Measurements from ENCODE around the gene ADGRD1. TPM values are rescaled to one million over a fixed set of nuclear protein-coding genes. Genes with fewer than 3 reads are reported as not detected.
A peak's percentile ranks its signal among the peaks of the same experiment; 100 is the strongest.

The ADGRD1 gene
- total RNA-seq, 1 experiment from 2014 or later: 0.97 TPM

DNA sequence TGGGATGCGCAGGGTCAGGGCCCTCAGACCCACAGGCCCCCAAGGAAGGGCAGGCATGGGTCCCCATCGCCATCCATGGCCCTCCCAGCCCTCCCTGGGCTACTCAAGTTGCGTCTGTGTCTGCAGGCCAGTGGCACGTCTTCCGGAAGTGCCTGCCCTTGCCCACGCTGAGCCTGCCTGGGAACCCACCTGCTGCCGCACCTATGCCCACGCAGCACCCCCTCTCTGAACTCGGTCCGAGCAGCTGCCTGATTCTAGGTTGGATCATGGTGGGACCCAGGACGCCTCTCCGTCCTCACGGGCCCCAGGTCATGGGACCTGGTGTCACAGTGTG lies 182.8 kb downstream of the ADGRD1 start:
- H3K27me3 ChIP-seq (ENCODE audit: control insufficient read depth, insufficient read depth, low read length): no peaks in the 10 kb centered on the region
- no peaks in the 10 kb centered on the region for H3K36me3 ChIP-seq (replicated peaks; ENCODE audit: control insufficient read depth, insufficient read depth, low read length)
- no peak overlapping the region for H3K4me3 ChIP-seq (ENCODE audit: insufficient read depth, low read depth, low read length)
- no peak for DNase-seq

DNA sequence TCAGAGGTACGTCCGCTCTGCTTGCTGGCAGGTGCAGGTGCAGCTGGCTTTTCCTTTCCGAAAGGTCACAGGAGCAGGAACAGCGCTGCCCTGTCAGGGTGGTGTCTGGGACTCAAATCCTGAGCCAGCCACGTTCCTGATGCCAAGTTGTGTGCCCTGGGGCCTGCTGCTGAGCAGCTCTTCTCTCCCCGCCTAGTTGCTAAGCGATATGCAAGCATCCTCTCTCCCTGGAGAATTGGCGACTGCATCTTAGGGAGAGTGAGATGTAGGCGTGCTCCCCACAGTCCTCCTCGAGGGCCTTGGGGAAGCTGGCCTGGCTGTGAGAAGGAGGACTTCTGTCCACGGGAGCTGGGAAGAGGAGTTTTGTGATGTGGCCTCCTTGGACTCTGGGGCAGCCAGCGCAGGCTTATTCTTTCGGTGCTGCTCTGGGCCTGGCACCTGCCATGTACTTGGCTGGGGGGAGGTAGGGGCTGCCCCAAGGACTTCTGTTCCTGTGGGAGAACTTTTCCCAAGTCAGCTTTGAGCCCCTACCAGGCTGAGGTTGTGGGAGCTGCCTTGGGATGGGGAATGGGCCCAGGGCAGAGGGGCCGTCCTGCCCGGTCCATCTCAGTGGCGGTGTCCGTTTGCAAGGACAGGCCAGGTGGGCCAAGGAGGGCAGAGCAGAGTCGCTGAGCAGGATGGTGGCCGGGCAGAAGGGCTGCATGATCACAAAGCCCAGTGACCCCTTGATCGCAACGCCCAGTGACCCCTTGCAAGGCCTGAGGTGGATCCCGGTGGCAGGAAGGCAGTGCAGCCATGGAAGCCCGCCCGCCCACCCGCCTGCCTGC lies 183.5 kb downstream of the ADGRD1 start:
- no peak overlapping the region for H3K4me3 ChIP-seq (ENCODE audit: insufficient read depth, low read depth, low read length)
- no peaks in the 10 kb centered on the region for H3K36me3 ChIP-seq (replicated peaks; ENCODE audit: control insufficient read depth, insufficient read depth, low read length)
- DNase-seq: no peak
- no peaks in the 10 kb centered on the region for H3K27me3 ChIP-seq (ENCODE audit: control insufficient read depth, insufficient read depth, low read length)

DNA sequence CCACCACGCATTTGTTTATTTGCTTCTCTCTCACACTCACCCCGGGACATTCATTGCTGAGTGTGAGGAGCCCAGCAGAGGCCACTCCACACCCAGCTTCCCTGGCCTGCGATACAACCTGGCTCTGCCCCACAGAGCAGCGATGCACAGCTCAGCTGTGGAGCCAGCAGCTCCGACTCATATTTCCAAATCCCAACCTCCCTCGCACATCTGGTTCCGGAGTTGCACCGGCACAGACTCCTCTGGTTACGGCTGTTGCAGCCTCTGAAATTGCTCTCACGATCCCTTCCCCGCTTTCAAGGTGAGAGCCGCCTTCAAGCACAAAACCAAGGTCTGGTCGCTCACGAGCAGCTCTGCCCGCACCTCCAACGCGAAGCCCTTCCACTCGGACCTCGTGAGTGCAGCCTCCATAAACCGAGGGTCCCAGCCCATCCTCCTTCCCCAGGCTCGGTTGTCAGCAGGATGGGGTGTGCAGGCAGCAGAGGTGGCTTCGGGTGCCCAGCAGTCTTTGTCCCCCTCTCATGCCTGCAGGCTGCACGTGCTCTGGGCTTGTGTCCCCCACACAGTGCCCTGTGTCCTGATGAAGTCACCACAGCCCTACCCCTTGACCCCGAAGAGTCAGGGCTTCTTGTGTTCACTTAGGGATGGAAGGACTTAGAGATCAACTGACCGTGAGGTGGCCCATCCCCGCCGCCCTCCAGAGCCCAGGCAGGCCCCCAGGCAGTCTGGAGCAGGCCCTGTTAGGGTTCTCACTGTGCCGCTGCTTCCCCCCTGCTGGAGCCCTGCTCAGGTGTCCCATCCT lies 184.3 kb downstream of the ADGRD1 start:
- no peaks in the 10 kb centered on the region for H3K27me3 ChIP-seq (ENCODE audit: control insufficient read depth, insufficient read depth, low read length)
- H3K36me3 ChIP-seq (replicated peaks; ENCODE audit: control insufficient read depth, insufficient read depth, low read length): no peaks in the 10 kb centered on the region
- no peak overlapping the region for H3K4me3 ChIP-seq (ENCODE audit: insufficient read depth, low read depth, low read length)
- DNase-seq: peak; percentile 69

DNA sequence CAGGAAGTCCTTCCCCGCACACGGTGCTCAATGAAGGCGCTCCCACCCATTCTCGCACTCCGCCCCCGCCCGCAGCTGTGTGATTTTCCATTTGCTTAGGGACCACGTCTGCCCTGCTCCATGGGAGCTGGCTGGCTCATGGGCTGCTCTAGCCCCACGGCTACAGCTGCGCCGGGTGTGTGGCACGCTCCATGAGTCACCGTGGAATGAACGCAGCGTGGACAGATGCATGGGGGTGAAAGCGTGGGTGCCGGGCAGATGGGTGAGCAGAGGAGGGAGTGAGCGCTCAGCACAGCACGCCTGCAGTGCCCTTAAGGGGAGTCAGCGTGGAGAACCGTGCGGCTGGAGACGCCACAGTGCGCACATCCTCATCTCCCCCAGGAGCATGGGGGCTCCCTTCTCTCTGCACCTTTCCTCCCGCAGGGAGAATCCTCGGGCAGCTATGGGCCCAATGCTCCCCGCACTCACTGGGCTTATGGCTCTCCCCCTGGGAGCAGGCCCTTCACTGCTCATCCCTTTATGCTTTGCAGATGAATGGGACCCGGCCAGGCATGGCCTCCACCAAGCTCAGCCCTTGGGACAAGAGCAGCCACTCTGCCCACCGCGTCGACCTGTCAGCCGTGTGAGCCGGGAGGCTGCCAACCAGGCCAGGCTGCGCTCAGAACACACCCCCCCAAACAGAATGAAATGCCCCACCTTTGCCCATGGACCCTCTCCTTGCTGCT lies 185.1 kb downstream of the ADGRD1 start:
- H3K27me3 ChIP-seq (ENCODE audit: control insufficient read depth, insufficient read depth, low read length): no peaks in the 10 kb centered on the region
- no peak overlapping the region for H3K4me3 ChIP-seq (ENCODE audit: insufficient read depth, low read depth, low read length)
- no peaks in the 10 kb centered on the region for H3K36me3 ChIP-seq (replicated peaks; ENCODE audit: control insufficient read depth, insufficient read depth, low read length)
- DNase-seq: no peak

DNA sequence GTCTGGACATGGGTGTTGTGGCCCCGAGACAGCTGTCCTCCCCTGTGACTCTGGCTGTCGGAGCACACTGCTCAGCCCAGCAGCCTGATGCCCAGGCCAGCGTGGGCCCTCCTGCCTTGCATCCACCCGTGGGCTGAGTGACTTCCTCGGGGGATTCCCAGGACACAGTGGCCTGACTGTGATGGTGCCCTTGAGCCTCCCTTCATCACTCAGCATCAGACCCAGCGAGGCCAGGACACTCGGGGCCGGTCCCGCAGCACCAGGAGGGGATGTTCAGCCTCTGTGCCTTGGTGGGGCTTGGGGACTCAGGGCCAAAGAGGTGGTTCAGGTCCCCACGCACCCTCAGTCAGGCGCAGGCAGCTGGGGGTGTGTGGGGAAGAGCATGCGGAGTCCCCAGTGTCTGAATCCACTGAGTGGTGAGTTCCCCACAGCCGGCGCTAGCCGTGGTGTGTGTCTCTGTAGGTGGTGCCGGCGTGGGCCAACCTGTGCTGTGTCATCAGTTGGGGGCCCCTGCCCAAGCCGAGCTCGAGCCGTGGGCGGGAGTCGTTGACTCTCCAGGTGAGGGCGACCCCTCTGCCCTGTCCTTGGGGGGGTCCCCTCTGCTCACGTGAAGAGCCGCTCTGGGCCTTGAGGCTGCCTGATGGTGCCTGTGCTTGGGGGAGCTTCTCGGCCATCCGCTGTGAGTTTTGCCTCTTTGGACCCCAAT lies 185.8 kb downstream of the ADGRD1 start:
- Histone ChIP-seq H3K36me3 (replicated peaks; ENCODE audit: control insufficient read depth, insufficient read depth, low read length) (no peaks in the 10 kb centered on the region), H3K27me3 (ENCODE audit: control insufficient read depth, insufficient read depth, low read length) (no peaks in the 10 kb centered on the region), H3K4me3 (ENCODE audit: insufficient read depth, low read depth, low read length) (no peak overlapping the region)
- no peak for DNase-seq

DNA sequence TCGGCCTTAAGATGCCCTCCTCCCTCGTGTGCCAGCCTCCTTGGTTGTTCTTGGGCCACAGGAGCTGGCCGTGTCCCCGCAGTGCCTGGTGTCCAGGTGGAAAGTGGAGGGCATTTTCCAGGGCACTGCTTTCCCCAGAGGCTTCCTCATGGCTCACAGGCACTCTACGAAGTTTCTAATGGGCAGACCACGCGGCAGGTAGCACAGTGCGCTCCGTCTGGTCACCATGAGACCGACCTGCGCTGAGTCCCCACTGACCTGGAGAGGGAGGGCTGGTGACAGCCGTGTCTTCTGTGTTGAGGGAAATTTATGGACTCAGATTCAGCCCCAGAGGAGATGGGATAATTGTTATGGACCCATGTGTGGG lies 186.3 kb downstream of the ADGRD1 start:
- Histone ChIP-seq H3K36me3 (replicated peaks; ENCODE audit: control insufficient read depth, insufficient read depth, low read length) (no peaks in the 10 kb centered on the region), H3K27me3 (ENCODE audit: control insufficient read depth, insufficient read depth, low read length) (no peaks in the 10 kb centered on the region), H3K4me3 (ENCODE audit: insufficient read depth, low read depth, low read length) (no peak overlapping the region)
- DNase-seq: no peak

DNA sequence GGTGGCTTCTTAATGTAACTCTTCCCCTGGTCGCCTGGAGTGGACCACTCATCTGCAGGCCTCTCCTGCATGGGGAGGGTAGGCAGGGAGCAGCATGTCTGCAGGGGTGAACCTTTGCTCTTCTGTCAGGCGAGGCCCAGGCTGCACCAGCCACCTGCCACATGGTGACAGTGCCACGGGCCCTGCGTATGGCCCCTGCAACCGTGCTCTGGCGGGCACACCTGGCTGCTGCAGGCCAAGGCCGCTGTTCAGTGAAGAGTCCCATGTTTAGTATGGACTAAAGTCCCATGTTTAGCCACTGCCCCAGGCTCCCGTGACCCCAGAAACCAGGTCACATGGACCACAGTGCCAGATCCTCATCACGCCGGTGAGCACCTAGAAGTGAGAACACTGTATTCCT lies 187.0 kb downstream of the ADGRD1 start:
- Histone ChIP-seq H3K36me3 (replicated peaks; ENCODE audit: control insufficient read depth, insufficient read depth, low read length) (no peaks in the 10 kb centered on the region), H3K4me3 (ENCODE audit: insufficient read depth, low read depth, low read length) (no peak overlapping the region), H3K27me3 (ENCODE audit: control insufficient read depth, insufficient read depth, low read length) (no peaks in the 10 kb centered on the region)
- no peak for DNase-seq

DNA sequence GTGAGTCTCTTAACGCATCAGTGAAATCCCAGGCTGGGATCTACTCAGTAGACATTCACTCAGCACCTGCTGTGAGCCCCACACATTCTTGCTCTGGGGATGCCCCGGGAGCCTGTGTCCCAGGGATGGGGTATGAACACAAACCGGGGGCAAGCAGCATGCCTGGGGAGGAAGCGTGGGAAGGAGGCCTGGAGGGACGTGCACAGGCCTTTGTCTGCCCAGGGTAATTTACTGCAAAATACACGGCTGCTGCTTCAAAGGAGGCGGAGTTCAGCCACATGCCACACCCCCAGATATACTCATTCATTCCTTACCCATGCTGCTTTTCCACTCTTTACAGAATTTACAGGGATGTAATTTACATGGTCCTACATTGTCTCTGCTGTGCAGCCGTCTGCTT lies 187.8 kb downstream of the ADGRD1 start:
- peak; percentile 62 for DNase-seq
- H3K27me3 ChIP-seq (ENCODE audit: control insufficient read depth, insufficient read depth, low read length): no peaks in the 10 kb centered on the region
- H3K4me3 ChIP-seq (ENCODE audit: insufficient read depth, low read depth, low read length): no peak overlapping the region
- H3K36me3 ChIP-seq (replicated peaks; ENCODE audit: control insufficient read depth, insufficient read depth, low read length): no peaks in the 10 kb centered on the region

DNA sequence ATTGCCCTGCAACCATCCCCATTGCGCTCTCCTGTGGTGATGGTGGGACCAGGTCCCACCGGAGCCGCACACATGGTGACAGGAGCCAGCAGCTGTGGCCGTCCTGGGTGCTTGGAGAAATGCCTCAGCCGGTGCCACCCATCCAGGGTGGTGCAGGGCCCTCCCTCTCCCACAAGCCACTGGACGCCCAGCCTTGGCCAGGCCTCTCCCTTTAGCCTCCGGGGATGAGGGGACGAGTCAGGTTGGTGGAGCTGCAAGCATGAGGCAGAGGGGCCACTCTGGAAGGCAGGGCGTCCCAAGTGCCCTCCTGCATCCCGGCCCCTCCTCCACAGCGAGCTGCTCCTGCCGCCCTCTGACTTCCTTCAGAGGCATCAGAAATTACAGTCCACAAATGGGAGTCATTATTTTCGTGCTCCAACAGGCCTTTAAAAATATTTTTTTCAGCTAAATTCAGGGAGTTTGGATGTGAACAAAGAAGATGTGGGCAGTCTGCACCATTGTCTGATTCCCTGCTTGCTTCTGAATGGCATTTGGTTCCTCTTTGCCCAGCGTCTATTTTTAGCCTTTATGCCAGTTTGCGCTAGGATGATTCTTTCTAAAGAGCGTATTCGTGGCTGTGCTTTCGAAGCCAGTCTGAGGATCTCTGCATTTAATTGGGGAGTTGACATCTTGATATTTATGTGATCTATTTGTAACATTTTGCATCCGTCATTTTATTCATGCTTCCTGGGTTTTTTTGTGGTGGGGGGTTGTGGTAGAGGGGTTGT lies 189.4 kb downstream of the ADGRD1 start:
- H3K36me3 ChIP-seq (replicated peaks; ENCODE audit: control insufficient read depth, insufficient read depth, low read length): no peaks in the 10 kb centered on the region
- H3K27me3 ChIP-seq (ENCODE audit: control insufficient read depth, insufficient read depth, low read length): no peaks in the 10 kb centered on the region
- no peak for DNase-seq
- H3K4me3 ChIP-seq (ENCODE audit: insufficient read depth, low read depth, low read length): no peak overlapping the region

DNA sequence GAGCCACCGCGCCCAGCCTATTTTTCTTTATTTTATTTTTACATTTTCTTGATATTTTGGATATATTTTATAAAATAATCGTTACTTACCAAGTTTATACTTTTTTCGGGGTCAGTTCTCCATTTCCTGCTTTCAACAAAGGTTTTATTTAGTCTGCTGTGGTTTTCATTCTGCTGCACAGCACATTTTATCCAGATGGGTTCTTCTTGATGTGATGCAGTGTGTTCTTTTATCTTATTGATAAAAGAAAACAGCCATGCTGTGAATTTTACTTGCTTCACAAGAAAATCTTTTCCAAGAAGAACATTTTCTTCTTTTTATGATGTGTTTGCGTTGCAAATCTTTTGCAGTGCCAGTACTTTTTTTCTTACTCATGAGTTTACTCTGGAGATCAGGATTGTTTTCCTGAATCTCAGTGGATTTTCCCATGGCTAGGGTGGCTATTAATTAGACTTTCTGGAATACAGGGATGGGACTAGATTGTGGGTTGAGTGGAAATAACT lies 192.5 kb downstream of the ADGRD1 start:
- Histone ChIP-seq H3K27me3 (ENCODE audit: control insufficient read depth, insufficient read depth, low read length) (no peaks in the 10 kb centered on the region), H3K4me3 (ENCODE audit: insufficient read depth, low read depth, low read length) (no peak overlapping the region), H3K36me3 (replicated peaks; ENCODE audit: control insufficient read depth, insufficient read depth, low read length) (no peaks in the 10 kb centered on the region)
- no peak for DNase-seq

DNA sequence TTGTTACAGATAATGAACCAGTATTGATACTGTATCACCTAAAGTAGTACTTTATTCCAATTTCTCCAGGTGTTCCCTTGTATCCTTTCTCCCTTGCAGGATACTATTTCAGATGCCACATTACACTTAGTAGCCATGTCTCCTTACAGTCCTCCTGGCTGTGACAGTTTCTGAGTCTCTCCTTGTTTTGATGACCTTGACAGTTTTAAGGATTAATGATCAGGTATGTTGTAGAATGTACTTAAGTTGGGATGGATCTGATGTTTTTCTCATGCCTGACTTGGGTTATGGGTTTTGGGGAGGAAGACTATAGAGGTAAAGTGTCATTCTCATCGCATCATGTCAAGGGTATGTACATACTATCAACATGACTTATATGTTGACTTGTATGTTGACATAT lies 193.6 kb downstream of the ADGRD1 start:
- no peak for DNase-seq
- Histone ChIP-seq H3K27me3 (ENCODE audit: control insufficient read depth, insufficient read depth, low read length) (no peaks in the 10 kb centered on the region), H3K36me3 (replicated peaks; ENCODE audit: control insufficient read depth, insufficient read depth, low read length) (no peaks in the 10 kb centered on the region), H3K4me3 (ENCODE audit: insufficient read depth, low read depth, low read length) (no peak overlapping the region)

DNA sequence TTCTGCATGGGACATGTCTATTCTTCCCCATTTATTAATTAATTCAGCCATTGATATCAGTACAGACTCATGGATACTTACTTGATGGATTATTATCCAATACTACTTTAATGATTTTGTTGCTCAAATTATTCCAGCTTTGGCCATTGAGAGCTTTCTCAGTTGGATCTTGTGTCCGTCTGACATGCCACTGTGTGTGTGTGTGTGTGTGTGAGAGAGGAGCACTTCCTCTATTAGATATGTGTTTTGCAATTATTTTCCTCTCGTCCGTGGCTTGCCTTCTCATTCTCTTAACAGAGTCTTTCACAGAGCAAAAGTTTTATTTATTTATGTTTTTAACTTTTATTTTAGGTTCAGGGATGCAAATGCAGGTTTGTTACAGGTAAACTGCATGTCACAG lies 194.2 kb downstream of the ADGRD1 start:
- no peak overlapping the region for H3K4me3 ChIP-seq (ENCODE audit: insufficient read depth, low read depth, low read length)
- no peaks in the 10 kb centered on the region for H3K36me3 ChIP-seq (replicated peaks; ENCODE audit: control insufficient read depth, insufficient read depth, low read length)
- H3K27me3 ChIP-seq (ENCODE audit: control insufficient read depth, insufficient read depth, low read length): no peaks in the 10 kb centered on the region
- no peak for DNase-seq

DNA sequence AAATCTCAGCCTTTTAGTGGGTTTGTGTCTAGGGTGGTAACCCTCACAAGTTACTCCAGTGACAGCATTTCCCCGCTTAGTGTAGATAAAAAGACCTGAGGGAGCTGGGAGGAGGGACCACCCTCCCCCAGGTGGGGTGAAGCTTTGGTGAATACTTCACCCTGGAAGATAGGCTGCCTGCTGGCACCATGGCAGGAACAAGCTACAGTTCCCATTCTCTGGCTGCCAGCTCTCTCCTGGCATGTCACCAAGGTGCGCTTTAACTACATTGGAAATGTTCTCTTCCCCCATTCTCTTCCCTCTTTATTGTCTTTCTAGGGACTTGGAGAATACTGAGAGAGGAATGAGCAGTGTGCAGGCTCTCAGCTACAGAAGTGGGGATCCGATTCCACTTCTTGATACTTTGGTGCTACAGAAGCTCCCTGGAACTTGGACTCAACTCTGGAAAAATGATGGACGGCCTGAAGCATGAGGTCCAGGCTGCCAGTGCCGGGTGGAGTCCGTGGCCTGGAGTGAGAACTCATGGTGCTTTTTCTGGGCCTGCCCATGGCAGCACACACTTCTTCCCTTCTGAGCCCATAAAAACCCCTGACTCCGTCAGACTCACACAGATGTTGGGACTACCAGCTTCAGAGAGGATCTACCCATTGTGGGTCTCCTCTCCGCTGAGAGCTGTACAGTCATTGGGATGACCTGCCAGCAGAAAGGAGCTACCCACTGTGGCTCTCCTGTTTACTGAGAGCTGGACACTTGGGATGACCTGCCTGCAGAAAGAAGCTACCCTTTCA lies 198.0 kb downstream of the ADGRD1 start:
- Histone ChIP-seq H3K4me3 (ENCODE audit: insufficient read depth, low read depth, low read length) (no peak overlapping the region), H3K27me3 (ENCODE audit: control insufficient read depth, insufficient read depth, low read length) (no peaks in the 10 kb centered on the region), H3K36me3 (replicated peaks; ENCODE audit: control insufficient read depth, insufficient read depth, low read length) (no peaks in the 10 kb centered on the region)
- no peak for DNase-seq
